Keratinocyte (primary cell): Measurements from ENCODE around the gene RNF26. TPM values are rescaled to one million over a fixed set of nuclear protein-coding genes. Genes with fewer than 3 reads are reported as not detected.

Source experiments
- DNase-seq: peaks from one replicate; pipeline ENCODE4 v3.0.0-alpha.2; 2011; ENCODE audit warnings: low read depth, missing footprints, low spot score
- FAIRE-seq: peaks from 2 replicates; lab custom pipeline; 2011; peaks lifted over from hg19 to GRCh38; lab: Jason Lieb, UNC
- H2AFZ ChIP-seq: 2 replicates; pipeline ENCODE4 v1.6.0; 2012; ENCODE audit warnings: low read length, control low read depth, inconsistent platforms; ENCODE audit not compliant: control insufficient read depth
- H3K27ac ChIP-seq: 2 replicates; pipeline ENCODE4 v1.5.1; 2011; ENCODE audit warnings: low read length; ENCODE audit not compliant: control insufficient read depth, insufficient read depth
- H3K27me3 ChIP-seq: 3 replicates; pipeline ENCODE4 v1.6.0; 2011; ENCODE audit warnings: low read length; ENCODE audit not compliant: control insufficient read depth, insufficient read depth; ENCODE audit errors: extremely low read depth
- H3K36me3 ChIP-seq, 2 experiments: 2 replicates in 1 of 2; 3 replicates in 1 of 2; pipeline ENCODE4 v1.5.1; 2011; ENCODE audit warnings: low read length in 2 of 2, mild to moderate bottlenecking in 1 of 2; ENCODE audit not compliant: control insufficient read depth in 2 of 2, insufficient read depth in 2 of 2; ENCODE audit errors: extremely low read depth in 1 of 2
- H3K4me1 ChIP-seq: 3 replicates; pipeline ENCODE4 v1.5.1; 2011; ENCODE audit warnings: low read length; ENCODE audit not compliant: control insufficient read depth, insufficient read depth; ENCODE audit errors: extremely low read depth
- H3K4me2 ChIP-seq: 3 replicates; pipeline ENCODE4 v1.6.0; 2011; ENCODE audit warnings: low read depth, low read length; ENCODE audit not compliant: control insufficient read depth, insufficient read depth; ENCODE audit errors: extremely low read depth
- H3K4me3 ChIP-seq, 3 experiments: fragments of 200-600 bp in 1 of 3; sonication (generic) in 1 of 3; 2 replicates in 2 of 3; 3 replicates in 1 of 3; pipeline ENCODE4 v1.5.1; 2011 to 2016; ENCODE audit warnings: low read length in 3 of 3, mild to moderate bottlenecking in 3 of 3, control low read depth in 2 of 3, inconsistent platforms in 1 of 3, low read depth in 1 of 3, mixed read lengths in 1 of 3, mixed run types in 1 of 3, moderate library complexity in 1 of 3; ENCODE audit not compliant: control insufficient read depth in 2 of 3, insufficient read depth in 2 of 3; ENCODE audit errors: extremely low read depth in 1 of 3
- H3K79me2 ChIP-seq: 2 replicates; pipeline ENCODE4 v1.6.0; 2012; ENCODE audit warnings: low read length; ENCODE audit not compliant: control insufficient read depth, insufficient read depth
- H3K9ac ChIP-seq: 3 replicates; pipeline ENCODE4 v1.6.0; 2011; ENCODE audit warnings: low read length; ENCODE audit not compliant: control insufficient read depth, insufficient read depth; ENCODE audit errors: extremely low read depth
- H3K9me1 ChIP-seq: 3 replicates; pipeline ENCODE4 v1.6.0; 2011; ENCODE audit warnings: low read length; ENCODE audit not compliant: control insufficient read depth, insufficient read depth; ENCODE audit errors: extremely low read depth
- H3K9me3 ChIP-seq: 2 replicates; pipeline ENCODE4 v1.5.1; 2012; ENCODE audit warnings: low read depth, low read length; ENCODE audit not compliant: control insufficient read depth
- H4K20me1 ChIP-seq: 3 replicates; pipeline ENCODE4 v1.6.0; 2011; ENCODE audit warnings: low read length; ENCODE audit not compliant: control insufficient read depth, insufficient read depth; ENCODE audit errors: extremely low read depth
- EZH2 ChIP-seq: IDR thresholded peaks from one replicate; pipeline ENCODE4 v1.6.1; 2012; ENCODE audit warnings: inconsistent platforms, mild to moderate bottlenecking, low read length, moderate library complexity
- dilution Hi-C: fragments of 300-500 bp; cut with MboI; formaldehyde crosslinking; loops from one replicate; pipeline ENCODE4 v1.7.0; 2020; ENCODE audit warnings: low sequenced_read_pairs; ENCODE audit not compliant: extremely low pct_ligation_motif_present
- polyA plus RNA-seq, 5 experiments: library from polyadenylated mRNA; depleted of rRNA in 3 of 5; stranded (reverse) in 3 of 5; stranded (forward) in 1 of 5; unstranded in 1 of 5; fragments of >200 nt; gene quantifications; 1 replicate in 1 of 5; 2 replicates in 3 of 5; 3 replicates in 1 of 5; pipeline versions ENCODE4 v1.2.1 to v1.2.3, GENCODE V29; 2011 to 2012; ENCODE audit warnings: missing spikeins in 2 of 5, low read depth in 1 of 5, low replicate concordance in 1 of 5
- TF ChIP-seq, protein P1 (sequence below), 3 experiments: IDR thresholded peaks in 1 of 3; conservative IDR thresholded peaks in 1 of 3; optimal IDR thresholded peaks in 1 of 3; 2 replicates in 2 of 3; 3 replicates in 1 of 3; pipeline versions ENCODE3 to v1.5.1; 2011; ENCODE audit warnings: low read length in 3 of 3, mild to moderate bottlenecking in 3 of 3, moderate library complexity in 2 of 3, control low read depth in 1 of 3, inconsistent platforms in 1 of 3; ENCODE audit not compliant: insufficient read depth in 2 of 3; ENCODE audit errors: extremely low read depth in 1 of 3

RNF26 gene
- polyA plus RNA-seq, 1 donor (not counting 4 experiments of a cell fraction or from before 2014, with no cell fraction given): 13.2 TPM

DNA sequence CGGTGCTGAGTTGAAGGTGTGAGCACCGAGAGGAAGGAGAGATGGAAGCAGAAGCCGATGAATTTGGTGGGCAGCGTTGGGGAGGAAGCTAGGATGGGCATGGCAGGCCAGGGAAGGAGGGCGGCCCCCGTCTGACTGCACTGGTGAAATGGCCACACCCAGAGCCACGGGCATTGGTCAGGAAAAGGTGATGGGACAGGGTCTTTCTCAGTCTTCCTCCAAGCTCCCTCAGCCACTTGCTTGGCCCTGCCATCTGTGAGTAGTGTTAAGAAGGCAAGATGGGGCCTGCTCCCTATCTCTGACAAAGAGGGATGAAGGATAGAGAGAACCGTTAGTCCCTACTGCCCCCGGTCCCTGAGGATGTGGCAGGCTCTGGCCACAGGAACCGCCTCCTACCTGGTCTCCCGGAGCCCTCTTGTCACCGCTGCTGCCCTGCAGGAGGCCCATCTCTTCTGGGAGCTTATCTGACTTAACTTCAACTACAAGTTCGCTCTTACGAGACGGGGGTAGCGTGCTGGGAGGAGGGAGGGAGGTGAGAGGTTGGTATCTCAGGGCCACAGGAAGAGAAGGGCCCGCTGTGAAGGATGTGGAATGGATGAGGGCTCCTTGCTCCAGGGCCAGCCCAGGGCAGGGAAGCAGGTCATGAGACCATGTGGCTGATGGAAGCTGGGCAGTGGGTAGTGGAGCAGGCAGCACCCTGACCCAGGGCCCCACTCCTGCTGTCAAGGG is 24.2 kb upstream of the RNF26 start:
- Histone ChIP-seq H3K4me1 (peaks cover 15% of the 10 kb centered on the region), H3K27me3 (no peaks in the 10 kb centered on the region), H3K36me3 (peaks cover 23 to 25% of the 10 kb centered on the region in 2 experiments), H3K79me2 (no peaks in the 10 kb centered on the region), H3K9me1 (peaks cover 4% of the 10 kb centered on the region), H3K9ac (no peak overlapping the region), H3K4me2 (peak overlapping the region; percentile 54), H3K27ac (no peak overlapping the region), H3K4me3 (no peak overlapping the region), H4K20me1 (no peaks in the 10 kb centered on the region), H3K9me3 (no peaks in the 10 kb centered on the region), H2AFZ (no peak overlapping the region)
- TF ChIP-seq, protein P1, sequence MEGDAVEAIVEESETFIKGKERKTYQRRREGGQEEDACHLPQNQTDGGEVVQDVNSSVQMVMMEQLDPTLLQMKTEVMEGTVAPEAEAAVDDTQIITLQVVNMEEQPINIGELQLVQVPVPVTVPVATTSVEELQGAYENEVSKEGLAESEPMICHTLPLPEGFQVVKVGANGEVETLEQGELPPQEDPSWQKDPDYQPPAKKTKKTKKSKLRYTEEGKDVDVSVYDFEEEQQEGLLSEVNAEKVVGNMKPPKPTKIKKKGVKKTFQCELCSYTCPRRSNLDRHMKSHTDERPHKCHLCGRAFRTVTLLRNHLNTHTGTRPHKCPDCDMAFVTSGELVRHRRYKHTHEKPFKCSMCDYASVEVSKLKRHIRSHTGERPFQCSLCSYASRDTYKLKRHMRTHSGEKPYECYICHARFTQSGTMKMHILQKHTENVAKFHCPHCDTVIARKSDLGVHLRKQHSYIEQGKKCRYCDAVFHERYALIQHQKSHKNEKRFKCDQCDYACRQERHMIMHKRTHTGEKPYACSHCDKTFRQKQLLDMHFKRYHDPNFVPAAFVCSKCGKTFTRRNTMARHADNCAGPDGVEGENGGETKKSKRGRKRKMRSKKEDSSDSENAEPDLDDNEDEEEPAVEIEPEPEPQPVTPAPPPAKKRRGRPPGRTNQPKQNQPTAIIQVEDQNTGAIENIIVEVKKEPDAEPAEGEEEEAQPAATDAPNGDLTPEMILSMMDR (optimal IDR thresholded peaks at IDR 0.05 in 1 of 3, IDR thresholded peaks at IDR 0.05 in 1 of 3, conservative IDR thresholded peaks at IDR 0.05 in 1 of 3; ENCODE audit: extremely low read depth in 1 of 3, insufficient read depth in 2 of 3, low read length in 3 of 3): no peak
- no peak for TF ChIP-seq EZH2
- FAIRE-seq (no peak), DNase-seq (no peak)
- dilution Hi-C loops: no loop called here

DNA sequence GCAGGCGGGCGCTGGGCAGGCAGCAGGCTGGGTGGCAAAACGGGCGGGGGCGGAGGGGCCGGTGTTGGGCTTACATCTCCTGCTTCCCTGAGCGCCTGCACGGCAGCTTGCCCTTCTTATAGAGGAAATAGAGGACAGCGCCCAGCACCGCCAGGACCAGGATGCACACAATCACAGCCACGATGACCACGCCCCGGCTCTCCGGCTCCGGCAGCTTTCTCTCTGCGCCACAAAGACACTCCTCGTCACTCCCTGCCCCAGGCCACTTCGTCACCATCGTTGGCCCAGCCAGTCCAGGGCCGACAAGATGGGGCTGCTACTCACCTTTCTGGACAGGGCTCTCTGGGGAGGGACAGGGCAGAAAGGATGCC is 23.7 kb upstream of the RNF26 start:
- no peaks in the 10 kb centered on the region for H4K20me1 ChIP-seq
- H3K9ac ChIP-seq: no peak overlapping the region
- H3K36me3 ChIP-seq: peaks cover 21 to 23% of the 10 kb centered on the region in 2 experiments
- no peaks in the 10 kb centered on the region for H3K9me3 ChIP-seq
- peaks cover 4% of the 10 kb centered on the region for H3K9me1 ChIP-seq
- TF ChIP-seq, protein P1 (optimal IDR thresholded peaks at IDR 0.05 in 1 of 3, IDR thresholded peaks at IDR 0.05 in 1 of 3, conservative IDR thresholded peaks at IDR 0.05 in 1 of 3; ENCODE audit: extremely low read depth in 1 of 3, insufficient read depth in 2 of 3, low read length in 3 of 3): no peak
- no peak for TF ChIP-seq EZH2
- H2AFZ ChIP-seq: no peak overlapping the region
- no peak for FAIRE-seq
- dilution Hi-C loops: no loop called here
- H3K27me3 ChIP-seq: no peaks in the 10 kb centered on the region
- H3K27ac ChIP-seq: no peak overlapping the region
- no peak for DNase-seq
- H3K4me1 ChIP-seq: peaks cover 20% of the 10 kb centered on the region
- H3K4me2 ChIP-seq: peak overlapping the region; percentile 54
- no peak overlapping the region for H3K4me3 ChIP-seq
- no peaks in the 10 kb centered on the region for H3K79me2 ChIP-seq
